Stimulated activated CD4-positive, alpha-beta T cell treated with anti-CD3 and anti-CD28 coated beads, Interleukin-1b, Interleukin-23, amount 100 ng/mL, for 24 hours (primary cell): ENCODE results near the gene NFATC3.

ENCODE experiments used
- DNase-seq, 4 experiments: peaks; one replicate each; pipeline ENCODE4 v3.0.0-alpha.2; 2020; ENCODE audit warnings: low read depth in 4 of 4, low spot score in 1 of 4

NFATC3 gene

GRCh38 chr16:68229431-68230175, 144.4 kb downstream of the NFATC3 start:
- no peak for DNase-seq

GRCh38 chr16:68230176-68230571, 145.0 kb downstream of the NFATC3 start:
- DNase-seq, result no peak

DNA sequence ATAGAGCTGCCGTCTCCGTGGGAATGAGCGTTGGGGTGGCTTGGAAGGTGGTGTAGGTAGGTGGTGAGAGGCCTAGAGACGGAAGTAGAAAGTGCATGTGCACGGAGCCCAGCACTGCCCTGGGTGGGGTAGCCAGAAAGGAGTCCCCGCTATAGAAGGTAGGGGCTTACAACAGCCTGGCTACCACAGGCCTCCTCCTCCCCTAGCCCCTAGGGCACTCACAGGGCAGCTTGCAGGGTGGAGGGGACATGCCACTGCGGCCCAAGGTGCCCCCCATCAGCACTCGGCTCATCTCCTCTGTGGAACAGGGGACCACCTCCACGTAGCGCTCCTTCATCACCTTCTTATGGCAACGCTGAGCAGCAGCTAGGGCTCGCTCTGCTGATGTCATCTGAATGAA, 145.8 kb downstream of the NFATC3 start:
- DNase-seq, result no peak

DNA sequence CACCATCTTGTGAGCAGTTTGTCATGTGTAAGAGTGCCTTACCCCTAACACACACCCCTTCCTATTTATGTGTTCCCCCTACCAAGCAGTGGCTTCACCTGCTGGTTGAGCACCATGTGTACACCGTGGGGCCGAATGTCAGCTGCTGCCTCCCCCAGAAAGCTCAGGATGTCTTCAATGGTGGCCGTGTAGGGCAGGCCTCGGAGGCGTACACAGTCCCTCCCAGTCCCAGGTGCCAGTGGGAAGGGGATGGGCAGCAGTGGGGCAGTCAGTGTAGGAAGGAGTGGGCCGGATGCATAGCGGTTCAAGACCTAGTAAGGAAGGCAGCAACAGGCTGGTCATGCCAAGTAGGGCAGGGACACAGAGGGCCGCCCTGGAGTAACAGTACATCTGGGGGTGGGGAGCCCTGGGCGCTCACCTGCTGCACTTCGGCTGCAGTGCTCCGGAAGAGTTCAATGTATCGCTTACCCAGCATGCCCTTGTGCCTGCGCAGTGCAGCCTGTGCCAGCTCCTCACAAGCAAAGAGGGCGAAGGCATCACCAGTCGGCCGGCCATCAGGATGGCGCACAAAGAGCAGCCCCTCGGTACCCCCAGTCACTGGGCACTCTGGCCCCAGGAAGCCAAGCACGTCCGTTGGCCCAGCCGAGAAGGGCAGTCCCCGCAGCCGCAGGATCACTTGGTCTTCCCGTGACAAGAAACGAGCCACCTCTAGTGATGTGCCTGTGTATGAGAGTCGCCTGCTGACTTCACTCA, 146.4 kb downstream of the NFATC3 start:
- DNase-seq, result no peak

GRCh38 chr16:68232335-68232734, 147.2 kb downstream of the NFATC3 start:
- DNase-seq, result no peak

GRCh38 chr16:68233085-68233834, 148.1 kb downstream of the NFATC3 start:
- no peak for DNase-seq

DNA sequence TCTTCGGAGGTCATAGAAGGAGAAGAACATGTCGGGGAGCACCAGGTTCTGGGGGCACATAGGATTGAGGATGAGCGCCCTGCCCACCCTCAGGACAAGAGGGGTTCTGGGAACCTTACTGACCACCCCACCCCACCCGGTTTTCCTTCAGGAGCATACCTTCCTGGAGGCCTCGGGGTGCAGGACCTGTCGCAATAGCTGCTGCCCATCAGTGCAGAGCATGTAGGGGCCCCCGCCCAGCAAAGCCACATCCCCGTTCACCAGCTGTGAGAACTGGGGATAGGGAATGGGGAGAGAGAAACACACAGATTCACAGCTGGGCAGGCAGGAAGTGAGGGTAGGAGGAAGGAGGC, 148.6 kb downstream of the NFATC3 start:
- no peak for DNase-seq

- no peak for DNase-seq
These were observed 149.3 kb downstream of the NFATC3 start for GRCh38 chr16:68234188-68235107.

DNA sequence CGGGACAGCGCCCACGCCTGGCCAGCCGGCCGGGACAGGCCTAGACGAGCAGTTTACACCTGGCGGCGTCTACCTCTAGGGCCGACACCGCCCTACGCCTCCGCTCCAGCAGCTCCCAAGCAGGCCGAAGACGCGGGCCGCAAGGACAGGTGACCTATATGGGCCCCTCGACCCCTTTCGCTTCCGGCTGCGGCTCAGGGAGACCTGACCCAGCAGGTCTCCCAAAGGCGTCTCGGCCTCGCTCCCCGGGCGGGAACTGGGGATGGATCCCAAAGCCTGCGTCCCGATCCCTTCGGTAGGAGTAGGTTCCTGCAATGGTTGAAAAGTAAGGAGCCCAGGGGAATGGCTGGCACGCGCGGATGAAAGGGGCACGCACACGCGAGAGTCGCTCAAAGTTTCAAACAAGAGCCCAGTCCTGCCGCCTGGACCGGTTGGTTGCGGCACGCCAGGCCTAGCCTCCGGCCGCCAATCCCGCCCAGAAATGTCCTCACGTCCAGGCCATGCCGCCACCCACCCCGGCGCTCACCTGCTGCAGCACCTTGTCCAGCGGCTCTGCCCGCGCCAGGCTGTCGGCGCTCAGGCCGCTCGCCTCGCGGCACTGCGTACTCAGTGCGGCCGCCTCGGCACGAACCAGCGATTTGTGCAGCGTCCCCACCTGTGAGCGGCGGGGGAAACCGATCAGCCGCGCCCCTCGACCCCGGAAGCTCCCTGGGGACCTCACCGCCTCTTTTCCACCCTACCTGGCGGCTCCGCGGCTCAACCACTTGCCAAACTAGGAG, 150.1 kb downstream of the NFATC3 start:
- DNase-seq, result no peak

GRCh38 chr16:68235887-68236136, 150.6 kb downstream of the NFATC3 start, which contains the start of gene ESRP2:
ESRP2 (minus strand) TSS chr16:68236127; CDS start chr16:68236045, 82 bp downstream.
- no peak for DNase-seq

GRCh38 chr16:68236137-68236825, 151.1 kb downstream of the NFATC3 start:
- no peak for DNase-seq

DNA sequence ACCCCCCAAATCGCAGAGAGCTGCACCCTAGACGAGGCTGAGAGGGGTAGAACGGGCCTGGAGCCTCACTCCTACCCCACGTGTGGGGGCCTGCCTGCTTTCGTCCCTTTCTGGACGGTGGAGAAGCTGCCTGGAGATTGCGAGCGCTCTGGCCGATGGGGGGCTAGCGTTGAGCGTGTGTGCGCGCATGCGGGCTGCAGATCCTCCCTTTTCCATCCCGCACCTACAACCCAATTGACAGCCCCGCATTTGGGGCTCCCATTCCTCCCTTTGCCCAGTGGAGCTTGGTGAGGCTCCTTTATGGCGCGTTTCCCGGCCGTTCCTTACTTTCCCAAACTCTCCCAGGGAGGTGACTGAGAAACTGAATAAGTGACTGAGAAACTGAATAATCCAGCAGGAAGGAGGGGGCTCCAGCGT, 151.7 kb downstream of the NFATC3 start:
- no peak for DNase-seq

DNA sequence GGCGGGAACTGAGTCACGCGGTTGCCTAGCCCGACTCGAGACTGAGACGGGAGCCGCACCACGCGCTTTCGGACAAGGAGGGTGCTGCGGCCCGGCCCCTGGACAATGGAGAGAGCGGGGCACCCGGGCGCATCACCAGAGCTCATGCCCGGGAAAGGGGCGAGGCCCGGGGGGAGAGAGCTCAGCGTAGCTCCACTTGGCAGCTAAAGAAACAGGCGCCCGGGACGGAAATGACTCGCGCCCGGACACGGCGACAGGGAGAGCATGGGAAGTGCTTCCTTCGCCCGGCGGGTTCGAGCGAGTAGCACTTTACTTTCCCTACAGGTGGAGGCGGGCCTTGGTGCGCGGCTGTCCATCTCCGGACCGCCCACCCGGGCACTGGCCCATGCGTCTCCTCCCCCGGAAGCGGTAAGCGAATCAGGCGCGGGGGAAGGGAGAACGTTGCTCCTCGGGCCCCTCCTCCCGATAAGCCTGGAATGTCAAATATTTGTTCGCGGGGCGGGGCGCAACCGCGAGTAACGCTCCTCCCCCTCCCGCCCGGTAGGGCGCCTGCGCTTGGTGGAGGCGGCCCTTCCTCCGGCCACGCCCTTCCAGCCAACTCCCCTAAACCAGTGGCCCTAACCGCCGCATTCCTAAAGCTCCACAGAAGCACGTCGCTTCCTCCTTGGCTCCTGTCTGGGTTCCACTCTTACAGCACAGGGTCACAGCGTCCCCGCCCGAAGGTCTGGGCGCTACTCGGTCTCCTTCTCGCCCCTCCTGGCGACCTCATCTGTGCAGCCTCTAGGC, 152.3 kb downstream of the NFATC3 start:
- peak; percentile 67 to 93 (median 82) for DNase-seq

DNA sequence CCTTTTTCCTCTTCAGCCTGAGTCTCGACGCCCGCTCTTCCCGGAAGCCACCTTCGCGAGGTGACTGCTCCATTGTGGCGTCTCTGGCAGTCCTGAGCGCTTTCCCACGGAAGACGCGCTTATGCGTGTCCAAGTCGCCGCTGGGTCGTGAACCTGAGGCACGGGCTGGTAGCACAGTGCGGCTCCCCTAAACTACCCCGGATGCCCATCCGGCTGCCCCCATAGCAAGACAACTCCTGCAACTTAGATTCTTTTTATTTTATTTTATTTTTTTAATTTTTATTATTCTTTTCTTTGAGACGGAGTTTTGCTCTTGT, 152.8 kb downstream of the NFATC3 start:
- DNase-seq, result no peak

DNA sequence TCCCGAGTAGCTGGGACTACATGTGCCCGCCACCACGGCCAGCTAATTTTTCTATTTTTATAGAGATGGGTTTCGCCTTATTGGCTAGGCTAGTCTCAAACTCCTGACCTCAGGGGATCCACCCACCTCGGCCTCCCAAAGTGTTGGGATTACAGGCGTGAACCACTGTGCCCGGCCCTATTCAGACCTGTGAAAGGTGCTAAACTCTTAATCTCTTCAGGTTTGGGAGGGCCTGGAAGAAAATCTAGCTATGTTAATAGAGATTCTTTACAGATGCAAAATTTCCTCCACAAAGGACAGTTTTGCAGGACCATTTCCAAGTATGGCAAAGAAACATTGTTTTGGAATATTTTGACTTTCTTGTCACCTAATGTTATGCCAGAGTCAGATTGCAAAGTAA, 156.9 kb downstream of the NFATC3 start:
- no peak for DNase-seq

GRCh38 chr16:68242926-68243858, 158.0 kb downstream of the NFATC3 start:
- DNase-seq, result no peak

DNA sequence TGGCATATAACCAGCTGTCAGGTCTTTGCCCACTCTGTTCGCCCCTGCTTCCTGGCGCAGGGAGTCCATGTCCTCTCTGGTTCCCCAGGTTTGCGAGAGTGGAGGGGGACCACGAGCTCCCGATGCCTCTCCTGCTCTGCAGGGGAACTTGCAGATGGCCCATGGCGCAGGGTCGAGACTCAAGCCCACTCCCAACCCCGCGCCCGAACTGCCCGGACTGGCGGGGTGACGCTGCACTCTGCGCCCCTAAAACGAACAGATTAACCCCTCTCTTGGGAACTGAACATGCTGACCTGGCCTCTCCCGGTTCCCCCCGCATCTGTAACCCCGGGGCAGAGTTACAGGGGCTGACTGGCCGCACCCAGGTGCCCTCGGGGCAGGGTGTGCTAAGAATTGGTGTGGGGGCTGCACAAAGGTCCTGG, 159.3 kb downstream of the NFATC3 start:
- DNase-seq, result no peak
